Neural crest cell (in vitro differentiated cells): Measurements from ENCODE around the gene DGCR2. TPM values are rescaled to one million over a fixed set of nuclear protein-coding genes. Genes with fewer than 3 reads are reported as not detected.
A peak's percentile ranks its signal among the peaks of the same experiment; 100 is the strongest.

Experiments
- DNase-seq: peaks from one replicate; pipeline ENCODE4 v3.0.0; 2021; ENCODE audit warnings: low read depth, mixed read lengths, low spot score
- H3K27ac Mint-ChIP-seq: one replicate; pipeline ENCODE4 v1.8.0; 2021; ENCODE audit warnings: mild to moderate bottlenecking, mixed read lengths; ENCODE audit not compliant: unreplicated experiment
- H3K27me3 Mint-ChIP-seq: 2 replicates; pipeline ENCODE4 v1.8.0; 2021; ENCODE audit warnings: low read depth, mild to moderate bottlenecking, mixed read lengths
- H3K36me3 Mint-ChIP-seq: 2 replicates; pipeline ENCODE4 v1.8.0; 2021; ENCODE audit warnings: low read depth, mild to moderate bottlenecking, mixed read lengths
- H3K4me1 Mint-ChIP-seq: 2 replicates; pipeline ENCODE4 v1.8.0; 2021; ENCODE audit warnings: mixed read lengths
- H3K4me3 Mint-ChIP-seq: one replicate; pipeline ENCODE4 v1.8.0; 2021; ENCODE audit warnings: mild to moderate bottlenecking, mixed read lengths
- H3K9me3 Mint-ChIP-seq: 2 replicates; pipeline ENCODE4 v1.8.0; 2021; ENCODE audit warnings: mixed read lengths
- CTCF ChIP-seq: fragments of 200-600 bp; sonication (generic); conservative IDR thresholded peaks from 2 replicates; pipeline ENCODE4 v1.5.0; 2021; ENCODE audit warnings: antibody characterized with exemption, mild to moderate bottlenecking
- total RNA-seq: library from RNA; stranded (reverse); gene quantifications from 2 replicates; pipeline ENCODE4 v1.2.1, GENCODE V29; 2021

Gene DGCR2
- total RNA-seq, 1 donor from 2014 or later = 91.6 TPM

GRCh38 chr22:19045094-19045493 lies 77.1 kb downstream of the DGCR2 start:
- Mint-ChIP-seq H3K4me1 (no peaks in the 10 kb centered on the region), H3K36me3 (peaks cover 9% of the 10 kb centered on the region), H3K9me3 (no peaks in the 10 kb centered on the region), H3K27ac (no peak overlapping the region), H3K4me3 (no peak overlapping the region), H3K27me3 (no peaks in the 10 kb centered on the region)
- no peak for DNase-seq
- no peak for TF ChIP-seq CTCF

GRCh38 chr22:19044381-19044780 lies 77.8 kb downstream of the DGCR2 start:
- peak overlapping the region; percentile 62 for H3K27ac Mint-ChIP-seq
- peaks cover 9% of the 10 kb centered on the region for H3K36me3 Mint-ChIP-seq

GRCh38 chr22:19043121-19044085 lies 78.8 kb downstream of the DGCR2 start:
- Mint-ChIP-seq H3K4me1 (no peaks in the 10 kb centered on the region), H3K27ac (no peak overlapping the region), H3K36me3 (peaks cover 9% of the 10 kb centered on the region), H3K9me3 (no peaks in the 10 kb centered on the region), H3K27me3 (no peaks in the 10 kb centered on the region), H3K4me3 (no peak overlapping the region)
- TF ChIP-seq CTCF = no peak
- DNase-seq = no peak

More at GRCh38 chr22:19044381-19044780, 77.8 kb downstream of the DGCR2 start:
- no peaks in the 10 kb centered on the region for H3K9me3 Mint-ChIP-seq
- no peak for TF ChIP-seq CTCF
- H3K4me3 Mint-ChIP-seq = no peak overlapping the region
- DNase-seq = no peak
- no peaks in the 10 kb centered on the region for H3K27me3 Mint-ChIP-seq
- H3K4me1 Mint-ChIP-seq = no peaks in the 10 kb centered on the region

GRCh38 chr22:19042285-19043120 lies 79.7 kb downstream of the DGCR2 start:
- no peaks in the 10 kb centered on the region for H3K27me3 Mint-ChIP-seq
- no peaks in the 10 kb centered on the region for H3K4me1 Mint-ChIP-seq
- H3K27ac Mint-ChIP-seq = no peak overlapping the region
- no peak for TF ChIP-seq CTCF
- H3K36me3 Mint-ChIP-seq = peaks cover 7% of the 10 kb centered on the region
- H3K4me3 Mint-ChIP-seq = no peak overlapping the region
- H3K9me3 Mint-ChIP-seq = no peaks in the 10 kb centered on the region
- DNase-seq = no peak

- DNase-seq = no peak
- Mint-ChIP-seq H3K4me3 (no peak overlapping the region), H3K9me3 (no peaks in the 10 kb centered on the region), H3K27ac (no peak overlapping the region), H3K27me3 (no peaks in the 10 kb centered on the region), H3K36me3 (peaks cover 10% of the 10 kb centered on the region), H3K4me1 (no peaks in the 10 kb centered on the region)
- no peak for TF ChIP-seq CTCF
Measured at GRCh38 chr22:19041704-19042074, 80.5 kb downstream of the DGCR2 start.
